HG03442 (cell line): ENCODE measurements around the gene COG2.
"Not testable (repeated sequence)": the region's sequence is repeated elsewhere in the genome, so short reads cannot be mapped to it uniquely, and the experiment has no call there.

Source experiments
- ATAC-seq: cut with Tn5 transposase; IDR thresholded peaks from one replicate; pipeline ENCODE4 v1.9.1; 2021; ENCODE audit warnings: mild to moderate bottlenecking, moderate library complexity; ENCODE audit not compliant: unreplicated experiment

COG2 gene

GRCh38 chr1:230624097-230624713, 18.1 kb upstream of the COG2 start:
- ATAC-seq: no peak

- ATAC-seq: no peak
These were observed 16.0 kb upstream of the COG2 start for GRCh38 chr1:230626232-230626631.

GRCh38 chr1:230627767-230628166, 14.5 kb upstream of the COG2 start:
- no peak for ATAC-seq

- ATAC-seq: no peak
These were observed 12.8 kb upstream of the COG2 start for GRCh38 chr1:230629511-230629910.

GRCh38 chr1:230631477-230631876, 10.8 kb upstream of the COG2 start:
- no peak for ATAC-seq

GRCh38 chr1:230632273-230632873, 9.9 kb upstream of the COG2 start:
- no peak for ATAC-seq

GRCh38 chr1:230633469-230633868, 8.8 kb upstream of the COG2 start:
- no peak for ATAC-seq

GRCh38 chr1:230634384-230634783, 7.9 kb upstream of the COG2 start:
- no peak for ATAC-seq

- no peak for ATAC-seq
These were observed 5.6 kb upstream of the COG2 start for GRCh38 chr1:230636575-230637148.

- ATAC-seq: no peak
These were observed 2.5 kb upstream of the COG2 start for GRCh38 chr1:230639714-230640209.

- ATAC-seq: no peak
These were observed 935 bp upstream of the COG2 start for GRCh38 chr1:230641346-230641745.

- ATAC-seq: no peak
These were observed 400 bp upstream of the COG2 start for GRCh38 chr1:230641900-230642262.

GRCh38 chr1:230643908-230644307, 1.6 kb downstream of the COG2 start:
- no peak for ATAC-seq

GRCh38 chr1:230646710-230647302, 4.5 kb downstream of the COG2 start:
- ATAC-seq: no peak

GRCh38 chr1:230647321-230647720, 5.0 kb downstream of the COG2 start:
- ATAC-seq: no peak

GRCh38 chr1:230648114-230648513, 5.8 kb downstream of the COG2 start:
- no peak for ATAC-seq

- no peak for ATAC-seq
These were observed 8.0 kb downstream of the COG2 start for GRCh38 chr1:230650300-230650699.

GRCh38 chr1:230651235-230651634, 9.0 kb downstream of the COG2 start:
- no peak for ATAC-seq

GRCh38 chr1:230656719-230657118, 14.4 kb downstream of the COG2 start:
- ATAC-seq: not testable (repeated sequence)

GRCh38 chr1:230658103-230658502, 15.8 kb downstream of the COG2 start:
- ATAC-seq: not testable (repeated sequence)

- no peak for ATAC-seq
These were observed 16.4 kb downstream of the COG2 start for GRCh38 chr1:230658691-230659090.

- ATAC-seq: no peak
These were observed 19.7 kb downstream of the COG2 start for GRCh38 chr1:230661976-230662375.
